Thyroid gland (tissue), 4 donors: ENCODE results near the gene KLHL28.

ENCODE experiments used
- POLR2A ChIP-seq, 2 donors: fragments of 450-650 bp; IDR thresholded peaks; one replicate each; pipeline ENCODE4 v1.6.1; 2017; ENCODE audit warnings: antibody characterized with exemption in 2 of 2, mild to moderate bottlenecking in 2 of 2, moderate library complexity in 1 of 2
- TF ChIP-seq, protein P1 (sequence below), 6 experiments: fragments of 200-600 bp in 3 of 6; fragments of 450-650 bp in 3 of 6; sonication (generic) in 3 of 6; IDR thresholded peaks; one replicate each; pipeline ENCODE4 v1.5.1; 2016 to 2019; ENCODE audit warnings: antibody characterized with exemption in 6 of 6, mild to moderate bottlenecking in 2 of 6, inconsistent platforms in 1 of 6, moderate library complexity in 1 of 6

DNA sequence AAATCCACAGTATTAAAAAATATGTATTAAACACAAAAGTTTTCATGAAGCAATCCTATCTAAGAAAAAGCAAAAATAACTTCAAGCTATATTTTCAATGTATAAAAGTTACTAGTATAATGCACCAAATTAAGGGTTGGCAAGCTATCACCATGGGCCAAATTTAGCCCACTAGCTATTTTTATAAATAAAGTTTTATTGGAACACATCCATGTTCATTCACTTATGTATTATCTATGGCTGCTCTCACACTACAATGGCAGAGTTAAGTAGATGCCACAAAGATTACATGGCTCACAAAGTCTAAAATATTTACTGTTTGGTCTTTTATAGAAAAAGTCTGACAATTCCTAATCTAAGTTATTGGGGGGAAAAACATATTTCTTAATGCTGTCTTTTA is 17.6 kb downstream of the KLHL28 start:
- TF ChIP-seq, protein P1, sequence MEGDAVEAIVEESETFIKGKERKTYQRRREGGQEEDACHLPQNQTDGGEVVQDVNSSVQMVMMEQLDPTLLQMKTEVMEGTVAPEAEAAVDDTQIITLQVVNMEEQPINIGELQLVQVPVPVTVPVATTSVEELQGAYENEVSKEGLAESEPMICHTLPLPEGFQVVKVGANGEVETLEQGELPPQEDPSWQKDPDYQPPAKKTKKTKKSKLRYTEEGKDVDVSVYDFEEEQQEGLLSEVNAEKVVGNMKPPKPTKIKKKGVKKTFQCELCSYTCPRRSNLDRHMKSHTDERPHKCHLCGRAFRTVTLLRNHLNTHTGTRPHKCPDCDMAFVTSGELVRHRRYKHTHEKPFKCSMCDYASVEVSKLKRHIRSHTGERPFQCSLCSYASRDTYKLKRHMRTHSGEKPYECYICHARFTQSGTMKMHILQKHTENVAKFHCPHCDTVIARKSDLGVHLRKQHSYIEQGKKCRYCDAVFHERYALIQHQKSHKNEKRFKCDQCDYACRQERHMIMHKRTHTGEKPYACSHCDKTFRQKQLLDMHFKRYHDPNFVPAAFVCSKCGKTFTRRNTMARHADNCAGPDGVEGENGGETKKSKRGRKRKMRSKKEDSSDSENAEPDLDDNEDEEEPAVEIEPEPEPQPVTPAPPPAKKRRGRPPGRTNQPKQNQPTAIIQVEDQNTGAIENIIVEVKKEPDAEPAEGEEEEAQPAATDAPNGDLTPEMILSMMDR (IDR thresholded peaks at IDR 0.05), result no peak
- no peak for TF ChIP-seq POLR2A (IDR thresholded peaks at IDR 0.05)
